ENCODE results near the gene SMAP2. TPM values are rescaled to one million over a fixed set of nuclear protein-coding genes. Genes with fewer than 3 reads are reported as not detected.

The SMAP2 gene
- total and polyA plus RNA-seq, 10 of the 15 experiments (the other 5 are each of a cell fraction or from before 2014, with no cell fraction given): 33.4 to 177 (median 105) TPM

- TF ChIP-seq CUX1 (IDR thresholded peaks at IDR 0.05; ENCODE audit: insufficient replicate concordance, low read depth, low read length) (peak; percentile 25), TCF3 (IDR thresholded peaks at IDR 0.05; ENCODE audit: borderline replicate concordance, insufficient read depth, low read depth, low read length) (no peak), MEF2B (IDR thresholded peaks at IDR 0.05; ENCODE audit: partially characterized antibody, poor library complexity, severe bottlenecking) (peak; percentile 76), CREB1 (IDR thresholded peaks at IDR 0.05; ENCODE audit: low read depth) (peak; percentile 95)
- TF ChIP-seq, protein P1, sequence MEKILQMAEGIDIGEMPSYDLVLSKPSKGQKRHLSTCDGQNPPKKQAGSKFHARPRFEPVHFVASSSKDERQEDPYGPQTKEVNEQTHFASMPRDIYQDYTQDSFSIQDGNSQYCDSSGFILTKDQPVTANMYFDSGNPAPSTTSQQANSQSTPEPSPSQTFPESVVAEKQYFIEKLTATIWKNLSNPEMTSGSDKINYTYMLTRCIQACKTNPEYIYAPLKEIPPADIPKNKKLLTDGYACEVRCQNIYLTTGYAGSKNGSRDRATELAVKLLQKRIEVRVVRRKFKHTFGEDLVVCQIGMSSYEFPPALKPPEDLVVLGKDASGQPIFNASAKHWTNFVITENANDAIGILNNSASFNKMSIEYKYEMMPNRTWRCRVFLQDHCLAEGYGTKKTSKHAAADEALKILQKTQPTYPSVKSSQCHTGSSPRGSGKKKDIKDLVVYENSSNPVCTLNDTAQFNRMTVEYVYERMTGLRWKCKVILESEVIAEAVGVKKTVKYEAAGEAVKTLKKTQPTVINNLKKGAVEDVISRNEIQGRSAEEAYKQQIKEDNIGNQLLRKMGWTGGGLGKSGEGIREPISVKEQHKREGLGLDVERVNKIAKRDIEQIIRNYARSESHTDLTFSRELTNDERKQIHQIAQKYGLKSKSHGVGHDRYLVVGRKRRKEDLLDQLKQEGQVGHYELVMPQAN (conservative IDR thresholded peaks at IDR 0.05): no peak
These were observed 26.6 kb downstream of the SMAP2 start (continued) for GRCh38 chr1:40399984-40400704.

Data from GM12878 (cell line).